ENCODE data around the gene CDH4. TPM values are rescaled to one million over a fixed set of nuclear protein-coding genes. Genes with fewer than 3 reads are reported as not detected.

CDH4 gene
- total RNA-seq, 1 donor from 2014 or later: not detected

DNA sequence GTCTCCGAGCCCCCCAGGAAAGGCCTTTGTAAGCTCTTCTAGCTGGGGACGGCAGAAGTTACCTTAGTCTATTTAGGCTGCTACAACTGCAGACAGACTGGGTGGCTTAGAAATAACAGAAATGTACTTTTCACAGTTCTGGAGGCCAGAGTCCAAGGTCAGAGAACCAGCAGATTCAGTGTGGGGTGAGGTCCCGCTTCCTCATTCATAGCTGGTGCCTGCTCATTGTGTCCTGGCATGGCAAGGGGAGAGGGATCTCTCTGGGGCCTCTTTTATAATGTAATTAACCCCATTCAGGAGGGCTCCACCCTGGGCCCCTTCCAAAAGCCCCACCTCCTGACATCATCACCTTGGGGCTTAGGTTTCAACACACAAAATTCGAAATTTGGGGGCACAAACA, 315.1 kb downstream of the CDH4 start:
- DNase-seq (ENCODE audit: low spot score): no peak
- ATAC-seq: no peak

- ATAC-seq (no peak), DNase-seq (ENCODE audit: low spot score) (no peak)
Observed at GRCh38 chr20:61569825-61570224, 317.8 kb downstream of the CDH4 start.

DNA sequence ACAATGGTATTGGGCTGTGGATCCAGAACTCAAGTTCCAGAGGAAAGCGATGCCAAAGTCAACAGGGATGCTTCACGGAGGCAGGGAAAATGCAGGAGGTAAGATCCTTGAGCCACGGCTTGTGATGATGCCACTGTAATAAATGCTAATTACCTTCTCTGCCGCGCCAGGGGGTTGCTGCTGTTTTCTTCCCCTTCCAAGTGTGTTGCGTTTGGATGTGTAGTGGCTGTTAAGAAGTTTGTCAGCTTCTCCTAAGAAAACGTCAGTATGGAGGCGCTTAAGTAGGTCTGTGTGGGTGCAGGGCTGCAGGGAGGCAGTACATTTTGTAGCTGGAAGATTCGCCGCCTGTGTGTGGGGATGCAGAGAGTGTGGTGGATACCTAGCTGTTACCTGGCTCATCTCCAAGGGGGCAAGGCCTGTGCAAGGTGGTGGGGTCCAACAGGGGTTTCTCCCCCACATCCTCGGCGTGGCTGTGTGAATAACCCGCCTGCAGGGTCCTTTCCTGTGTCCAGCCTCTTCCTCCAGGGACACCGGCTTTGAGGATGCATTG, 318.7 kb downstream of the CDH4 start:
- DNase-seq (ENCODE audit: low spot score) (no peak), ATAC-seq (no peak)

GRCh38 chr20:61571221-61571620, 319.2 kb downstream of the CDH4 start:
- ATAC-seq (no peak), DNase-seq (ENCODE audit: low spot score) (no peak)

- no peak for ATAC-seq
- DNase-seq (ENCODE audit: low spot score): no peak
Observed at GRCh38 chr20:61571916-61572711, 320.1 kb downstream of the CDH4 start.

- DNase-seq (ENCODE audit: low spot score) (no peak), ATAC-seq (no peak)
Observed at GRCh38 chr20:61572789-61573188, 320.7 kb downstream of the CDH4 start.

GRCh38 chr20:61573415-61574305, 321.6 kb downstream of the CDH4 start:
- ATAC-seq (no peak), DNase-seq (ENCODE audit: low spot score) (no peak)

GRCh38 chr20:61575151-61575937, 323.3 kb downstream of the CDH4 start:
- no peak for ATAC-seq
- no peak for DNase-seq (ENCODE audit: low spot score)

GRCh38 chr20:61576372-61576771, 324.3 kb downstream of the CDH4 start:
- DNase-seq (ENCODE audit: low spot score) (no peak), ATAC-seq (no peak)

DNA sequence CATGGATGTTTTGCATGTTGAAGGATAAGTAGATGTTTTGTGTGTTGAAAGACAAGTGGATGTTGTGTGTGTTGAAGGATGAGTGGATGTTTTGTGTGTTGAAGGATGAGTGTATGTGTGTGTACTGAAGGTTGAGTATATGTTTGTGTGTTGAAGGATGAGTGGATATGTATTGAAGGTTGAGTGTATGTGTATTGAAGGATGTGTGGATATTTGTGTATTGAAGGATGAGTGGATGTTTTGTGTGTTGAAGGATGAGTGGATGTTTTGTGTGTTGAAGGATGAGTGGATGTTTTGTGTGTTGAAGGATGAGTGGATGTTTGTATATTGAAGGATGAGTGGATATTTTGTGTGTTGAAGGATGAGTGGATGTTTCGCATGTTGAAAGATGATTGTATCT, 325.0 kb downstream of the CDH4 start:
- ATAC-seq: no peak

DNA sequence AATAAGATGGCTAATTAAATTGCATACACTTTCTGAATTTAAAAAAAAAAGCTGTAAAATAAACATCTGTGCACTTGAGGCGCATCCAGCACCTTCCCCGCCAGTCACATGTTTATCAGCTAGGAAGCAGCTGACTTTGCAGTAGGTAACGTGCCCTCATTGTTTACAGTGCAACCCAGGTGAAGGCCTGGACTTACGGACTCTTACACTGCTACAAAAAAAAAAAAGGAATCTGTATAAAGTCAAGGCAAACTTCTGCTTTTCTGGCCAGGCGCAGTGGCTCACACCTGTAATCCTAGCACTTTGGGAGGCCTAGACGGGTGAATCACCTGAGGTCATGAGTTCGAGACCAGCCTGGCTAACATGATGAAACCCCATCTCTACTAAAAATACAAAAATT, 327.8 kb downstream of the CDH4 start:
- DNase-seq (ENCODE audit: low spot score) (no peak), ATAC-seq (no peak)

More for the DNA sequence above, 325.0 kb downstream of the CDH4 start:
- DNase-seq (ENCODE audit: low spot score): no peak

GRCh38 chr20:61580958-61581824, 329.1 kb downstream of the CDH4 start:
- ATAC-seq: no peak
- DNase-seq (ENCODE audit: low spot score): no peak

GRCh38 chr20:61581825-61582188, 329.7 kb downstream of the CDH4 start:
- DNase-seq (ENCODE audit: low spot score) (no peak), ATAC-seq (no peak)

- DNase-seq (ENCODE audit: low spot score) (no peak), ATAC-seq (no peak)
Observed at GRCh38 chr20:61582196-61582923, 330.3 kb downstream of the CDH4 start.

GRCh38 chr20:61583356-61583755, 331.3 kb downstream of the CDH4 start:
- DNase-seq (ENCODE audit: low spot score): no peak
- ATAC-seq: no peak

- DNase-seq (ENCODE audit: low spot score) (no peak), ATAC-seq (no peak)
Observed at GRCh38 chr20:61584851-61585250, 332.8 kb downstream of the CDH4 start.

DNA sequence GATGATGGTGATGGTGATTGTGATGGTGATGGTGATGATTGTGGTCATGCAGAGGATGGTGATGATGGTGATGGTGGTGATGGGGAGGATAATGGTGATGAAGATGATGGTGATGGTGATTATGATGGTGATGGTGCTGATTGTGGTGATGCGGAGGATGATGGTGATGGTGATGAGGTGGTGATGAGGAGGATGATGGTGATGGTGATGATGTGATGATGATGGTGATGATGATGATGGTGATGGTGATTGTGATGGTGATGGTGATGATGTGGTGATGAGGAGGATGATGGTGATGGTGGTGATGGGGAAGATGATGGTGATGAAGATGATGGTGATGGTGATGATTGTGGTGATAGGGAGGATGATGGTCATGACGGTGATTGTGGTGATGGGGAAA, 333.7 kb downstream of the CDH4 start:
- no peak for ATAC-seq
- DNase-seq (ENCODE audit: low spot score): no peak

- ATAC-seq: no peak
- no peak for DNase-seq (ENCODE audit: low spot score)
Observed at GRCh38 chr20:61587036-61587435, 335.0 kb downstream of the CDH4 start.

DNA sequence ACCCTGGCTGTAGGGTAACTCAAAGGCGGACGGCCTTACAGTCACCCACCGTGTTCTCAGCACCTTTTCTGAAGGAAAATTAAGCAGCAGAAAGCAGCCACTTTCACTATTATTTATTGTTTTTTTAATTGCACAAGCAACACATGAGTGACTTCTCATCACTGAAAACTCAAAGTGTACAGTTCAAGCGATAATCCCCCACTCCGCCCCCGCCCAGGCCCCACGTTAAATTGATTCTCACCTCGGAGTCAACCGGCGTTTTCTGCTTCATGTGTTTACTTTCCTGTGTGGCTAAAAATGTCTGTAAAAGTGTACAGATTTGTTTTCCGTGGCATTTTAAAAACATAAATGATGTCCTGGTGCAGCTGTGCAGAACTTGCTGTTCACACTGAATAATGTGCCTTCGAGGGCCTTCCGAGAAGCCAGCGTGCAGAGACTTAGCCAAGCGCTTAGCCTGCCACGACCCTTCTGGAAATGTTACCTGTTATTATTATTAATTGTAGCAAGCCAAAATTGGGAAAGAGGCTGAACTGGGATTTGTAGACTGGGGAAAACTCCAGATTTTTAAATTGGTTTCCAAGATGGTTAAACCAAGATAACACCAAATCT, 335.7 kb downstream of the CDH4 start:
- ATAC-seq (no peak), DNase-seq (ENCODE audit: low spot score) (no peak)
